Astrocyte of the cerebellum (primary cell): ENCODE measurements around the gene PKP3.
"Not testable (repeated sequence)": the region's sequence is repeated elsewhere in the genome, so short reads cannot be mapped to it uniquely, and the experiment has no call there.

ENCODE experiments used
- DNase-seq: peaks from one replicate; pipeline ENCODE4 v3.0.0-alpha.2; 2011; ENCODE audit warnings: low read depth
- H3K4me3 ChIP-seq: 2 replicates; pipeline ENCODE4 v1.5.1; 2011; ENCODE audit warnings: mild to moderate bottlenecking, low read depth, low read length, moderate library complexity
- in situ Hi-C: cut with HindIII; loops from 2 replicates; pipeline ENCODE4 v1.10.0; 2017; ENCODE audit warnings: low sequenced_read_pairs
- TF ChIP-seq, protein P1 (sequence below): IDR thresholded peaks from 2 replicates; pipeline ENCODE4 v1.5.1; 2012; ENCODE audit warnings: low read length, low read depth, moderate library complexity, mild to moderate bottlenecking; ENCODE audit errors: missing control alignments

PKP3 gene

DNA sequence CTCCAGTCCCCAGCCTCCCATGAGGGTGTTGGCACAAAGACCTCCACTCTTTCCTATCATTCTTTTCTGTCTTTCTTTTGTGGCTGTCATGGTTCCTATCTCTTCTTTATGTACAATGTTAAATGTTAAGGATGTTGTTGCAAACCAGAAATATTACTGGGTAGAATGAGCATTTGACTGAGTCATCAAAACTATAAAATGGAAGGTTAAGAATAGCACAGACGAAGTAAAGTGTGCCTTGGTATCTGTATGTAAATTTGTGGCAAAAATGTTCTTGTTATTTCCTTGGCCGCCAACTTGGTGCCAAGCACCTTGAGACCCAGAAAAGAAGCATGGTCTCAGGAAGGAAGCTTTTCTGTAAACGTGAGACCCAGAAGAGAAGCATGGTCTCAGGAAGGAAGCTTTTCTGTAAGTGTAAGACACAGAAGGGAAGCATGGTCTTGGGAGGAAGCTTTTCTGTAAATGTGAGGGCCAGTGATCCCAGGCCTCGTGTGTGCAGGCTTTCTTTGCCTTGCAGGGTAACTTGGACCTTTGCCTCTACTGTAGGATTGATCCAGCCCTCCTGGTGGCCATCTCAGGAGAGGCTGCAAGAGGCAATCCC, 6.7 kb upstream of the PKP3 start:
- TF ChIP-seq, protein P1, sequence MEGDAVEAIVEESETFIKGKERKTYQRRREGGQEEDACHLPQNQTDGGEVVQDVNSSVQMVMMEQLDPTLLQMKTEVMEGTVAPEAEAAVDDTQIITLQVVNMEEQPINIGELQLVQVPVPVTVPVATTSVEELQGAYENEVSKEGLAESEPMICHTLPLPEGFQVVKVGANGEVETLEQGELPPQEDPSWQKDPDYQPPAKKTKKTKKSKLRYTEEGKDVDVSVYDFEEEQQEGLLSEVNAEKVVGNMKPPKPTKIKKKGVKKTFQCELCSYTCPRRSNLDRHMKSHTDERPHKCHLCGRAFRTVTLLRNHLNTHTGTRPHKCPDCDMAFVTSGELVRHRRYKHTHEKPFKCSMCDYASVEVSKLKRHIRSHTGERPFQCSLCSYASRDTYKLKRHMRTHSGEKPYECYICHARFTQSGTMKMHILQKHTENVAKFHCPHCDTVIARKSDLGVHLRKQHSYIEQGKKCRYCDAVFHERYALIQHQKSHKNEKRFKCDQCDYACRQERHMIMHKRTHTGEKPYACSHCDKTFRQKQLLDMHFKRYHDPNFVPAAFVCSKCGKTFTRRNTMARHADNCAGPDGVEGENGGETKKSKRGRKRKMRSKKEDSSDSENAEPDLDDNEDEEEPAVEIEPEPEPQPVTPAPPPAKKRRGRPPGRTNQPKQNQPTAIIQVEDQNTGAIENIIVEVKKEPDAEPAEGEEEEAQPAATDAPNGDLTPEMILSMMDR: no peak
- H3K4me3 ChIP-seq: no peak overlapping the region
- no peak for DNase-seq
- in situ Hi-C loops: no loop called here

DNA sequence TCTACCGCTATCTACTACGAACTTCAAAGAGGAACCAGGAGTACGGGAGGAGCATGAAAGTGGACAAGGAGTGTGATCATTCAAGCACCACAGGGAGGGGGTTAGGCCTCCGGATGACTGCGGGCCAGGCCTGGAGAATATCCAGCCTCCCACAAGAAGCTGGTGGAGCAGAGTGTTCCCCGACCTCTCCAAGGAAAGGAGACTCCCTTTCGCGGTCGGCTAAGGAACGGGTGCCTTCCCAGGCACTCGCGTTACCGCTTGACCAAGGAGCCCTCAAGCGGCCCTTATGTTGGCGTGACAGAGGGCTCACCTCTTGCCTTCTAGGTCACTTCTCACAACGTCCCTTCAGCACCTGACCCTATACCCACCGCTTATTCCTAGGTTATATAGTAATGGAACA, 4.6 kb upstream of the PKP3 start:
- H3K4me3 ChIP-seq, DNase-seq, in situ Hi-C loops: not testable (repeated sequence)

DNA sequence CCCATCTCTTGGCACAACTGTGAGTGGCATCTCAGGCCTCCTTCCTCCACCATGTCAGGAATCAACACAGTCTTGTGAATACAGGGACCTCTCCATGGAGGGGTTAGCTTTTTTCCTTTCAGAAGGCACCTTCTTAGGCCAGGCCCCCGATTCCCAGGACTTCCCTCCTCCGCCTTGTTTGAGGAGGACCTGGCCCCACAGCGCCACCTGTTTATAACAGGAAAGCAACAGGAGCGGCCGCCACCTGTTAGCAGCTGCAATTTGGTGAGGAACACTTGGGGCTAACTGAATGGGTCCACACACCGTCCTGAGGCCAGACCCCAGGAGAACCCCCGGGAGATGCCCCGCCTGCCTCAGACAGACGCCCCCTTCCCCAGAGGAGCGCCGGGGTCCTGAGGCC, 3.8 kb upstream of the PKP3 start:
- TF ChIP-seq, protein P1: no peak
- no peak for DNase-seq
- in situ Hi-C loops: no loop called here
- H3K4me3 ChIP-seq: no peak overlapping the region

DNA sequence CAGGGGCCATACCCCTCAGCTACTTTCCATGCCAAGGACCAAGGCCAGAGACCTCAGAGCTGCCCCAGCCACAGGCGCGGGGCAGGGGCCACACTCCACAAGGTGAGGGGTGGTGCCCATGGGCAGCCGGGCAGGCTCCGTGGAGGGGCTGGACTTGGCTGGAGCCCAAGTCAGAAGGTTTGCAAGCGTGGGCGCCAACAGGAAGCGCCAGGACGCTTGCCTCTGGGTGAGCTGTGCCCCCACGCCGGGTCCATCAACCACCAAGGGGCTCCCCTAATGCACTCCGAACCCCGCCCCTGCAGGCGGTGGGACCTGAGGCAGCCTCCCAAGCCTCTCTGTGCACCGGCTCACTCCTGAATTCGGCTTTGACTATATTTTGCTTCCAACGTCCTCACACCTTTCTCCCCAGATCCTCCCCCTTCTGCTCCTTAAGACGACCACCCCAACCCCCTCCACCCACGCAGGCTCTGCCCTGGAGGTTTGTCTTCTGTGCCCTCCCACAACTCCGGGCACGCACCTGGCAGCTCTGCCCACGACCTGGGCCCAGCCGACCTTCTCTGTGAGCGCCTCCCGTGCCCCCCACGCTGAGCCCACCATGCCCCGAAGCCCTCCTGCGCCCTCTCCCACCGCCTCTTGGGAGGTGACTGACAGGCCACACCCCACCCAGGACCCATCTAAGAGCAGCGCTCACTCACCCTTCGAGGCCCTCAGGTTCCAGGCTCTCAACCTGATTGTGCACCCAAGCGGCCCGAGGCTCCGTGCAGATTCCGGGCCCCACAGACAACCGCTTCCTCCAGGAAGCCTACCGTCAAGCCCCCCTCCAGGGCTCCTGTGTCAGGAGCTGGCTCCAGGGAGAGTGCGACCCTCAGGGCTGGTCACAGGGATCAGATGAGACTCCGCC, 2.6 kb upstream of the PKP3 start:
- TF ChIP-seq, protein P1: no peak
- DNase-seq: no peak
- in situ Hi-C loops: no loop called here
- H3K4me3 ChIP-seq: no peak overlapping the region

DNA sequence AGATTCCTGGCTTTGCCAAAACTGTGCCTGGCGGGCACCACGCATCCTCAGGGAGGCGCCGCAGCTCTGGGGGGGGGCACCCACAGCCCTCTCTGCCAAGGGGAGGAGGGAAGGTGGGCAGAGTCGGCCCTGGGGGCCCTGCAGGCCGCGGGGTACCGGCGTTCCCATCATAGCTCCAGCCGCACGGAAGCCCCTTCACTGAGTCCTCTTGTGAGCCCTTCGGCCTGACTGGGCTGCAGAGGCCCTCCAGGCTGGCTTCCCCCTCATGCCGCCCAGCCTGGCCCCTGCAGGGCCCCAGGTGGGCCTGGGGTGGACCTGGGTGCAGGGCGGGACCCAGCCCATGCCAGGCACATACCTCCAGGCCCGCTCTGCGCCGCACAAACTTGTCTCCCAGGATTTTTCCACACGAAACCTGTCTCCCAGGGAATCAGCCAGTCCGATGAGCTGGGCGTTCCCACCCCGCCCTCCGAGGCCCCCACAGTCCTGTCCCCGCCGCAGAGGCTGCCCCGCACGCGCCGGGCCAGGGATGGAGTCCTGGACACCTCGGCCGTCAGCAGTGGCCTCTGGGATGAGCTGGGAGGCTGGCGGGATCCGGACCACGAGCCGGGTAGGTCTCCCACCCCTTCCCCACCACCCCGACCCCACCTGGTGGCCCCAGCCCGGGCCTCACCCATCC, 1.8 kb upstream of the PKP3 start:
- TF ChIP-seq, protein P1: no peak
- DNase-seq: no peak
- H3K4me3 ChIP-seq: no peak overlapping the region
- in situ Hi-C loops: no loop called here

DNA sequence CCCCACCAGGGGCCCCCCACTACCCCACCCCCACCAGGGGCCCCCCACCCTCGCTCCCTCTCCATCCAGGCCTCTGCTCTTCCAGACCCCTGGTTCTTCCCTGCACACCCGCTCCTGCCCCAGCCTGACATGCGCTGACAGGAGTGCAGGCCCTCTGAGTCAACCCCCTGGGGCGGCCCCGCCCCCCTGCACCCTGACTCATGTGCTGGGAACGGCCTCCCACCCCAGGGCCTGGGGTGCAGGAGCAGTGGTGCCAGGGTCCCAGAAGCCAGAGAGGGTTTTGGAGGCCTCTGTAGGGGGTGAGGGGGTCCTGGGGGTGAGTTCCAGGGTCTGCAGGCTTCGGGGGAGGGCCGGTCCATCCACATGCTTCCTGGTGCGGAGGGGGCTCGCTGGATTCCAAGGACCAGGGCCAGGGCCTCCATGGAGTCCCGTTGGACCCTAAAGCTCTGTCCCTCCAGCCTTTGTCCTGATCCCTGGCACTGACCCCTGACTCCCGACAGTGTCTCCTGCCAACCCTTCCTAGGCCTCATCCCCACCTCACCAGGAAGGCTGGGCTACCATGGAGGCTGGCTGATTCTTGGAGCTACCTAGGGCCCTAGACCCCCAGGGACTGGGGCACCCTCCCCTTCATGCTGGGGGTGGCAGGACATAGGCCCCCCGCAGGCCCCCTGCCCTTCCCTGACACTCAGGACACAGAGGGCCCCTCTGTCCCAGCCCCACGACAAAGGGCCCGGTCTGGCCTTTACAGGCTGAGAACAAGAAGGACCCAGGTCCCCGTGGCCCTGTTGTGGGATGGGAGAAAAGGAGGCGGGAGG, 583 bp upstream of the PKP3 start:
- no peak for DNase-seq
- H3K4me3 ChIP-seq: no peak overlapping the region
- in situ Hi-C loops: no loop called here
- TF ChIP-seq, protein P1: no peak
